H9 (cell line): Measurements from ENCODE around the gene OSBPL9. TPM values are rescaled to one million over a fixed set of nuclear protein-coding genes. Genes with fewer than 3 reads are reported as not detected.

Experiments used
- DNase-seq: peaks from one replicate; pipeline ENCODE4 v3.0.0-alpha.2; 2017
- H2AFZ ChIP-seq: one replicate; pipeline ENCODE4 v1.6.1; 2013; ENCODE audit warnings: mild to moderate bottlenecking, low read length, control low read depth, moderate library complexity
- H2AK5ac ChIP-seq: 2 replicates; pipeline ENCODE4 v1.6.1; 2013; ENCODE audit warnings: low read length, control low read depth, mixed read lengths; ENCODE audit not compliant: insufficient read length
- H2BK120ac ChIP-seq: one replicate; pipeline ENCODE4 v1.6.1; 2013; ENCODE audit warnings: low read depth, mild to moderate bottlenecking, low read length, control low read depth, inconsistent platforms; ENCODE audit not compliant: poor library complexity, severe bottlenecking
- H2BK12ac ChIP-seq: 2 replicates; pipeline ENCODE4 v1.6.1; 2013; ENCODE audit warnings: low read length, control low read depth, mixed read lengths, low read depth; ENCODE audit not compliant: insufficient read length
- H2BK15ac ChIP-seq: 2 replicates; pipeline ENCODE4 v1.6.1; 2013; ENCODE audit warnings: low read depth, low read length, control low read depth
- H2BK20ac ChIP-seq: one replicate; pipeline ENCODE4 v1.6.1; 2013; ENCODE audit warnings: low read depth, mild to moderate bottlenecking, low read length, control low read depth, inconsistent platforms; ENCODE audit not compliant: poor library complexity, severe bottlenecking
- H2BK5ac ChIP-seq: 2 replicates; pipeline ENCODE4 v1.6.1; 2013; ENCODE audit warnings: low read length, control low read depth, mixed read lengths; ENCODE audit not compliant: insufficient read length
- H3K14ac ChIP-seq: 2 replicates; pipeline ENCODE4 v1.6.1; 2013; ENCODE audit warnings: low read length, control low read depth; ENCODE audit not compliant: insufficient read depth
- H3K18ac ChIP-seq: 2 replicates; pipeline ENCODE4 v1.6.1; 2013; ENCODE audit warnings: low read depth, mild to moderate bottlenecking, mixed read lengths, low read length, control low read depth; ENCODE audit not compliant: insufficient read length
- H3K23ac ChIP-seq: 2 replicates; pipeline ENCODE4 v1.6.1; 2013; ENCODE audit warnings: low read length, control low read depth, mixed read lengths, low read depth; ENCODE audit not compliant: insufficient read length
- H3K23me2 ChIP-seq: 2 replicates; pipeline ENCODE4 v1.6.1; 2013; ENCODE audit warnings: low read depth, mild to moderate bottlenecking, mixed read lengths, low read length, control low read depth; ENCODE audit not compliant: insufficient read length, poor library complexity, severe bottlenecking
- H3K27ac ChIP-seq: 2 replicates; pipeline ENCODE4 v1.5.1; 2013; ENCODE audit warnings: low read length, control low read depth, mixed read lengths, low read depth; ENCODE audit not compliant: insufficient read length
- H3K27me3 ChIP-seq: 2 replicates; pipeline ENCODE4 v1.6.1; 2013; ENCODE audit warnings: low read length, control low read depth, inconsistent platforms; ENCODE audit not compliant: insufficient read depth
- H3K4ac ChIP-seq: 2 replicates; pipeline ENCODE4 v1.6.1; 2013; ENCODE audit warnings: low read depth, mild to moderate bottlenecking, control low read depth, inconsistent platforms, low read length, moderate library complexity
- H3K4me1 ChIP-seq: 2 replicates; pipeline ENCODE4 v1.6.1; 2013; ENCODE audit warnings: low read length, control low read depth, inconsistent platforms; ENCODE audit not compliant: insufficient read depth
- H3K4me2 ChIP-seq: 2 replicates; pipeline ENCODE4 v1.6.1; 2013; ENCODE audit warnings: low read length, control low read depth, mixed read lengths; ENCODE audit not compliant: insufficient read length, insufficient read depth
- H3K56ac ChIP-seq: 2 replicates; pipeline ENCODE4 v1.6.1; 2013; ENCODE audit warnings: low read depth, mild to moderate bottlenecking, mixed read lengths, low read length, control low read depth; ENCODE audit not compliant: insufficient read length
- H3K79me1 ChIP-seq: 2 replicates; pipeline ENCODE4 v1.6.1; 2013; ENCODE audit warnings: low read depth, mild to moderate bottlenecking, moderate library complexity, low read length, control low read depth, inconsistent platforms; ENCODE audit not compliant: insufficient read depth, poor library complexity, severe bottlenecking
- H3K79me2 ChIP-seq: 2 replicates; pipeline ENCODE4 v1.6.1; 2013; ENCODE audit warnings: low read length, control low read depth, inconsistent platforms; ENCODE audit not compliant: insufficient read depth
- H3K9ac ChIP-seq: 2 replicates; pipeline ENCODE4 v1.6.1; 2013; ENCODE audit warnings: low read length, control low read depth, mixed read lengths; ENCODE audit not compliant: insufficient read length; ENCODE audit errors: extremely low read depth
- H3K9me3 ChIP-seq: one replicate; pipeline ENCODE4 v1.6.1; 2013; ENCODE audit warnings: low read depth, low read length, inconsistent platforms; ENCODE audit not compliant: control insufficient read depth
- H3T11ph ChIP-seq: one replicate; pipeline ENCODE4 v1.6.1; 2013; ENCODE audit warnings: mild to moderate bottlenecking, low read length, control low read depth, inconsistent platforms
- H4K20me1 ChIP-seq: one replicate; pipeline ENCODE4 v1.6.1; 2013; ENCODE audit not compliant: control insufficient read depth, insufficient read length, insufficient read depth
- H4K5ac ChIP-seq: 2 replicates; pipeline ENCODE4 v1.6.1; 2013; ENCODE audit warnings: low read depth, mild to moderate bottlenecking, mixed read lengths, low read length, control low read depth; ENCODE audit not compliant: insufficient read length
- H4K8ac ChIP-seq: replicated peaks from 2 replicates; pipeline ENCODE4 v1.6.1; 2013; ENCODE audit warnings: low read length, control low read depth, mixed read lengths, low read depth; ENCODE audit not compliant: insufficient read length
- H4K91ac ChIP-seq: 2 replicates; pipeline ENCODE4 v1.6.1; 2013; ENCODE audit warnings: low read depth, mild to moderate bottlenecking, moderate library complexity, mixed read lengths, low read length, control low read depth; ENCODE audit not compliant: insufficient read length
- H3K27ac Mint-ChIP-seq, 3 experiments: 2 replicates in 2 of 3; 3 replicates in 1 of 3; pipeline ENCODE4 v1.8.0; 2020 to 2021; ENCODE audit warnings: mixed read lengths in 3 of 3, mild to moderate bottlenecking in 1 of 3, moderate library complexity in 1 of 3
- H3K27me3 Mint-ChIP-seq: 2 replicates; pipeline ENCODE4 v1.8.0; 2021; ENCODE audit warnings: low read depth, mild to moderate bottlenecking, moderate library complexity, mixed read lengths
- H3K36me3 Mint-ChIP-seq, 3 experiments: 2 replicates in 2 of 3; 3 replicates in 1 of 3; pipeline ENCODE4 v1.8.0; 2020 to 2021; ENCODE audit warnings: low read depth in 3 of 3, mixed read lengths in 3 of 3; ENCODE audit not compliant: insufficient read depth in 1 of 3
- H3K4me1 Mint-ChIP-seq, 2 experiments: 2 replicates each; pipeline ENCODE4 v1.8.0; 2020; ENCODE audit warnings: mixed read lengths in 2 of 2
- H3K4me3 Mint-ChIP-seq, 2 experiments: 2 replicates in 1 of 2; 3 replicates in 1 of 2; pipeline ENCODE4 v1.8.0; 2020 to 2021; ENCODE audit warnings: mild to moderate bottlenecking in 2 of 2, mixed read lengths in 2 of 2, moderate library complexity in 1 of 2
- H3K9me3 Mint-ChIP-seq, 2 experiments: 2 replicates in 1 of 2; 3 replicates in 1 of 2; pipeline ENCODE4 v1.8.0; 2020; ENCODE audit warnings: mild to moderate bottlenecking in 2 of 2, mixed read lengths in 2 of 2, moderate library complexity in 1 of 2
- WGBS: extraction: QIAGEN DNeasy Blood & Tissue Kit; methylation state at CpG from one replicate; pipeline ENCODE4 v1.1.7; 2013; ENCODE audit warnings: missing lambda C conversion rate, low lambda C conversion rate, mixed read lengths; ENCODE audit not compliant: insufficient read length; ENCODE audit errors: extremely low coverage; 5-methylcytosine and 5-hydroxymethylcytosine counted together
- total RNA-seq: library from RNA; stranded (reverse); gene quantifications from 2 replicates; pipeline ENCODE4 v1.2.1, GENCODE V29; 2021
- TF ChIP-seq, protein P1 (sequence below): fragments of 200-600 bp; sonication (generic); conservative IDR thresholded peaks from 3 replicates; pipeline ENCODE4 v1.8.0; 2021; ENCODE audit warnings: antibody characterized with exemption, mild to moderate bottlenecking

Gene OSBPL9
- total RNA-seq, 1 experiment from 2014 or later: 76.7 TPM

DNA sequence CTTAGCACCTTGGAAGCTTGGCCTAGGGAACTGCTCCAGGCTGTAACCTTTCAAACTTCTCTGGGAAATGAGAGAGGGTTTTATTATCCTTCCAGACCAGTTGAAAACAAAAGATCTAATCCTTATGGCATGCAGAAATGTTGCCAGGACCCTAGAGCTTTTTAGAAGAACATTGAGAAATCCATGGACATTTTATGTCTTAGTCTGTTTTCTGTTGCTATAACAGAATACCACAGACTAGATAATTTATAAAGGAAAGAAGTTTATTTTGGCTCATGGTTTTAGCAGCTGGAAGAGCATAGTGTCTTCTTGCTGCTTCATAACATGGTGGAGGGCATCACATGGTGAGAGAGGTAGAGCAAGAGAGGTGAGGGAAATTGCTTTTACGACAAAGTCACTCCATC is 25.8 kb downstream of the OSBPL9 start:
- H2AFZ ChIP-seq: no peak overlapping the region
- H4K8ac ChIP-seq: no peak overlapping the region
- H3T11ph ChIP-seq: no peak overlapping the region
- no peaks in the 10 kb centered on the region for H3K23me2 ChIP-seq
- no peaks in the 10 kb centered on the region for H3K79me2 ChIP-seq
- no peak overlapping the region for H4K91ac ChIP-seq
- no peak overlapping the region for H2BK15ac ChIP-seq
- H4K5ac ChIP-seq: no peak overlapping the region
- no peak overlapping the region for H3K4me2 ChIP-seq
- H3K9me3 ChIP-seq: no peaks in the 10 kb centered on the region
- no peak overlapping the region for H3K56ac ChIP-seq
- no peak for DNase-seq
- H4K20me1 ChIP-seq: no peaks in the 10 kb centered on the region
- no peak overlapping the region for H2AK5ac ChIP-seq
- no peak overlapping the region for H2BK12ac ChIP-seq
- H2BK20ac ChIP-seq: no peak overlapping the region
- Mint-ChIP-seq H3K9me3 (no peaks in the 10 kb centered on the region; a peak in 1 of 5 replicates), H3K4me1 (peaks cover 16 to 24% of the 10 kb centered on the region in 2 experiments), H3K36me3 (no peaks in the 10 kb centered on the region), H3K4me3 (no peak overlapping the region), H3K27ac (no peak overlapping the region), H3K27me3 (no peaks in the 10 kb centered on the region)
- no peak overlapping the region for H3K23ac ChIP-seq
- H3K4me1 ChIP-seq: no peaks in the 10 kb centered on the region
- TF ChIP-seq, protein P1, sequence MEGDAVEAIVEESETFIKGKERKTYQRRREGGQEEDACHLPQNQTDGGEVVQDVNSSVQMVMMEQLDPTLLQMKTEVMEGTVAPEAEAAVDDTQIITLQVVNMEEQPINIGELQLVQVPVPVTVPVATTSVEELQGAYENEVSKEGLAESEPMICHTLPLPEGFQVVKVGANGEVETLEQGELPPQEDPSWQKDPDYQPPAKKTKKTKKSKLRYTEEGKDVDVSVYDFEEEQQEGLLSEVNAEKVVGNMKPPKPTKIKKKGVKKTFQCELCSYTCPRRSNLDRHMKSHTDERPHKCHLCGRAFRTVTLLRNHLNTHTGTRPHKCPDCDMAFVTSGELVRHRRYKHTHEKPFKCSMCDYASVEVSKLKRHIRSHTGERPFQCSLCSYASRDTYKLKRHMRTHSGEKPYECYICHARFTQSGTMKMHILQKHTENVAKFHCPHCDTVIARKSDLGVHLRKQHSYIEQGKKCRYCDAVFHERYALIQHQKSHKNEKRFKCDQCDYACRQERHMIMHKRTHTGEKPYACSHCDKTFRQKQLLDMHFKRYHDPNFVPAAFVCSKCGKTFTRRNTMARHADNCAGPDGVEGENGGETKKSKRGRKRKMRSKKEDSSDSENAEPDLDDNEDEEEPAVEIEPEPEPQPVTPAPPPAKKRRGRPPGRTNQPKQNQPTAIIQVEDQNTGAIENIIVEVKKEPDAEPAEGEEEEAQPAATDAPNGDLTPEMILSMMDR: no peak
- H2BK120ac ChIP-seq: no peak overlapping the region
- H3K9ac ChIP-seq: no peak overlapping the region
- H2BK5ac ChIP-seq: no peak overlapping the region
- no peaks in the 10 kb centered on the region for H3K27me3 ChIP-seq
- H3K4ac ChIP-seq: no peak overlapping the region
- no peak overlapping the region for H3K18ac ChIP-seq
- no CpG with 5 or more reads among the region's 1 CpG for WGBS
- H3K27ac ChIP-seq: no peak overlapping the region
- no peak overlapping the region for H3K14ac ChIP-seq
- peaks cover 3% of the 10 kb centered on the region for H3K79me1 ChIP-seq
